Mesothelial cell of epicardium (in vitro differentiated cells): Measurements from ENCODE around the gene DTNB. TPM values are rescaled to one million over a fixed set of nuclear protein-coding genes. Genes with fewer than 3 reads are reported as not detected.
A peak's percentile ranks its signal among the peaks of the same experiment; 100 is the strongest.

Source experiments
- DNase-seq, 2 experiments: peaks; one replicate each; pipeline ENCODE4 v3.0.0; 2021; ENCODE audit warnings: low spot score in 2 of 2; ENCODE audit not compliant: unreplicated experiment in 2 of 2
- H3K27ac Mint-ChIP-seq: 2 replicates; pipeline ENCODE4 v1.8.0; 2021; ENCODE audit warnings: mixed read lengths
- H3K27me3 Mint-ChIP-seq: 2 replicates; pipeline ENCODE4 v1.8.0; 2021; ENCODE audit warnings: low read depth, mixed read lengths
- H3K36me3 Mint-ChIP-seq: 2 replicates; pipeline ENCODE4 v1.8.0; 2021; ENCODE audit warnings: mixed read lengths
- H3K4me1 Mint-ChIP-seq: 2 replicates; pipeline ENCODE4 v1.8.0; 2021; ENCODE audit warnings: mixed read lengths
- H3K4me3 Mint-ChIP-seq: 2 replicates; pipeline ENCODE4 v1.8.0; 2021; ENCODE audit warnings: mild to moderate bottlenecking, moderate library complexity, mixed read lengths
- H3K9me3 Mint-ChIP-seq: 2 replicates; pipeline ENCODE4 v1.8.0; 2021; ENCODE audit warnings: mixed read lengths
- total RNA-seq: library from RNA; stranded (reverse); gene quantifications from 3 replicates; pipeline ENCODE4 v1.2.1, GENCODE V29; 2021
- TF ChIP-seq, protein P1 (sequence below): fragments of 200-600 bp; sonication (generic); IDR thresholded peaks from one replicate; pipeline ENCODE4 v1.5.0; 2021; ENCODE audit warnings: antibody characterized with exemption; ENCODE audit not compliant: unreplicated experiment

The DTNB gene
- total RNA-seq, result 30.1 to 37.7 TPM (median 36.3 TPM) in 3 replicates

- peak within 1 kb of the TSS; percentile 78 for H3K4me3 Mint-ChIP-seq
- peak within 1 kb of the TSS; percentile 71 for H3K27ac Mint-ChIP-seq
- peaks cover 3% of the 10 kb centered on the region for H3K36me3 Mint-ChIP-seq
- TF ChIP-seq, protein P1, sequence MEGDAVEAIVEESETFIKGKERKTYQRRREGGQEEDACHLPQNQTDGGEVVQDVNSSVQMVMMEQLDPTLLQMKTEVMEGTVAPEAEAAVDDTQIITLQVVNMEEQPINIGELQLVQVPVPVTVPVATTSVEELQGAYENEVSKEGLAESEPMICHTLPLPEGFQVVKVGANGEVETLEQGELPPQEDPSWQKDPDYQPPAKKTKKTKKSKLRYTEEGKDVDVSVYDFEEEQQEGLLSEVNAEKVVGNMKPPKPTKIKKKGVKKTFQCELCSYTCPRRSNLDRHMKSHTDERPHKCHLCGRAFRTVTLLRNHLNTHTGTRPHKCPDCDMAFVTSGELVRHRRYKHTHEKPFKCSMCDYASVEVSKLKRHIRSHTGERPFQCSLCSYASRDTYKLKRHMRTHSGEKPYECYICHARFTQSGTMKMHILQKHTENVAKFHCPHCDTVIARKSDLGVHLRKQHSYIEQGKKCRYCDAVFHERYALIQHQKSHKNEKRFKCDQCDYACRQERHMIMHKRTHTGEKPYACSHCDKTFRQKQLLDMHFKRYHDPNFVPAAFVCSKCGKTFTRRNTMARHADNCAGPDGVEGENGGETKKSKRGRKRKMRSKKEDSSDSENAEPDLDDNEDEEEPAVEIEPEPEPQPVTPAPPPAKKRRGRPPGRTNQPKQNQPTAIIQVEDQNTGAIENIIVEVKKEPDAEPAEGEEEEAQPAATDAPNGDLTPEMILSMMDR, result no peak
- H3K27me3 Mint-ChIP-seq, result peaks cover 18% of the 10 kb centered on the region
- peak; percentile 78 for DNase-seq
- H3K4me1 Mint-ChIP-seq, result peaks cover 13% of the 10 kb centered on the region
- peaks cover 5% of the 10 kb centered on the region for H3K9me3 Mint-ChIP-seq
Measured at GRCh38 chr2:25673300-25674076, at the start of gene DTNB. DTNB (minus strand) TSS chr2:25673577; CDS start chr2:25652660, 20,917 bp downstream.

GRCh38 chr2:25722224-25722623 lies 48.8 kb upstream of the DTNB start:
- H3K4me3 Mint-ChIP-seq, result no peak overlapping the region
- H3K27me3 Mint-ChIP-seq, result no peaks in the 10 kb centered on the region
- DNase-seq, result no peak
- peaks cover 4% of the 10 kb centered on the region for H3K4me1 Mint-ChIP-seq
- H3K9me3 Mint-ChIP-seq, result no peaks in the 10 kb centered on the region
- TF ChIP-seq, protein P1, result no peak
- no peak overlapping the region for H3K27ac Mint-ChIP-seq
- H3K36me3 Mint-ChIP-seq, result no peaks in the 10 kb centered on the region

GRCh38 chr2:25720575-25720974 lies 47.2 kb upstream of the DTNB start:
- TF ChIP-seq, protein P1, result no peak
- Mint-ChIP-seq H3K36me3 (no peaks in the 10 kb centered on the region), H3K27ac (no peak overlapping the region), H3K27me3 (no peaks in the 10 kb centered on the region), H3K4me3 (no peak overlapping the region), H3K4me1 (peaks cover 4% of the 10 kb centered on the region), H3K9me3 (no peaks in the 10 kb centered on the region)
- no peak for DNase-seq

DNA sequence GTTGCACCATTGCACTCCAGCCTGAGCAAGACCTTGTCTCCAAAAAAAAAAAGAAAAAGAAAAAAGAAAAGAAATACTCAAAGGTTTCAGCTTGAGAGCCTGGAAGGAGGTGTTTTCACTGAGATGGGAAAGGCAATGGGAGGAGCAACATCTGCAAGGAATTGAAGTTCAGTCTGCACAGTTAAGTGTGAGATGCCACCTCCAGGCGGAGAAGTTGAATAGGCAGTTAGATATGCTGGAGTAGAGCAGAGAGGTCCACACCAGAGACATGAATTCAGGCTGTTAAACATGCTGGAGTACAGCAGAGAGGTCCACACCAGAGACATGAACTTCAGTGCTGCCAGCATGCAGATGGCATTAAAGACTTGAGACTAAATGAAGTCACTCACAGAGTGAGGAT lies 41.4 kb upstream of the DTNB start:
- Mint-ChIP-seq H3K9me3 (peaks cover 5% of the 10 kb centered on the region), H3K4me1 (peaks cover 9% of the 10 kb centered on the region), H3K4me3 (no peak overlapping the region), H3K27ac (no peak overlapping the region), H3K27me3 (no peaks in the 10 kb centered on the region), H3K36me3 (no peaks in the 10 kb centered on the region)
- TF ChIP-seq, protein P1, result no peak
- no peak for DNase-seq

DNA sequence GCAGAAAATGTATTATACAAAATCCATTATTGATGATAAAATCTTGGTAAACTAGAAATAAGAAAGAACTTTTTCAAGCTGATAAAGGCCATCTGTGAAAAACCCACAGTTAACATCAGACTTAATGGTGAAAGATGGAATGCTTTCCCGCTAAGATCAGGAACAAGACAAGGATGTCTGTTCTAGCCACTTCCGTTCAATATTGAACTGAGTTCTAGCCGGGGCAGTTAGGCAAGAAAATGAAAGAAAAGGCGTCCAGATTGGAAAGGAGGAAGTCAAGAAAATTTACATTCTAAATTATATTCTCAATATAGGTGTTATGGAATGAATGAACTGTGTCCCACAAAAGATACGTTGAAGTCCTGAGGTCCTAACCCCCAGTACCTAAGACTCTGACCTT lies 39.1 kb upstream of the DTNB start:
- no peak for DNase-seq
- Mint-ChIP-seq H3K27ac (no peak overlapping the region), H3K27me3 (no peaks in the 10 kb centered on the region), H3K9me3 (peaks cover 8% of the 10 kb centered on the region), H3K4me3 (no peak overlapping the region), H3K4me1 (peaks cover 8% of the 10 kb centered on the region), H3K36me3 (no peaks in the 10 kb centered on the region)
- TF ChIP-seq, protein P1, result no peak
